ENCODE results near the gene ANKRD60.

Gene ANKRD60

GRCh38 chr20:58242824-58243223 lies 14.4 kb upstream of the ANKRD60 start:
- Histone ChIP-seq H3K4me2 (ENCODE audit: low read length) (no peak overlapping the region), H3K27me3 (ENCODE audit: control insufficient read depth, insufficient read depth, low read length) (no peaks in the 10 kb centered on the region), H3K4me1 (peaks cover 4% of the 10 kb centered on the region), H3K27ac (no peak overlapping the region), H3K79me2 (no peaks in the 10 kb centered on the region), H3K9me3 (ENCODE audit: control insufficient read depth, low read length) (no peaks in the 10 kb centered on the region), H3K4me3 (ENCODE audit: low read depth, low read length) (no peak overlapping the region), H3K36me3 (ENCODE audit: control insufficient read depth, insufficient read depth, low read length) (no peaks in the 10 kb centered on the region), H2AFZ (no peak overlapping the region), H3K9ac (no peak overlapping the region)
- TF ChIP-seq CTCF (IDR thresholded peaks at IDR 0.05): no peak

- no peaks in the 10 kb centered on the region for H3K9me3 ChIP-seq (ENCODE audit: control insufficient read depth, low read length)
- no peak overlapping the region for H3K4me3 ChIP-seq (ENCODE audit: low read depth, low read length)
- no peak overlapping the region for H2AFZ ChIP-seq
- H3K79me2 ChIP-seq: no peaks in the 10 kb centered on the region
- no peaks in the 10 kb centered on the region for H3K36me3 ChIP-seq (ENCODE audit: control insufficient read depth, insufficient read depth, low read length)
- TF ChIP-seq CTCF (IDR thresholded peaks at IDR 0.05): no peak
- H3K27ac ChIP-seq: no peak overlapping the region
- no peak overlapping the region for H3K4me2 ChIP-seq (ENCODE audit: low read length)
- H3K27me3 ChIP-seq (ENCODE audit: control insufficient read depth, insufficient read depth, low read length): no peaks in the 10 kb centered on the region
- peaks cover 4% of the 10 kb centered on the region for H3K4me1 ChIP-seq
- H3K9ac ChIP-seq: no peak overlapping the region
These were observed 13.5 kb upstream of the ANKRD60 start for GRCh38 chr20:58241766-58242465.

GRCh38 chr20:58240471-58240870 lies 12.0 kb upstream of the ANKRD60 start:
- no peaks in the 10 kb centered on the region for H3K27me3 ChIP-seq (ENCODE audit: control insufficient read depth, insufficient read depth, low read length)
- no peak overlapping the region for H3K9ac ChIP-seq
- no peaks in the 10 kb centered on the region for H3K9me3 ChIP-seq (ENCODE audit: control insufficient read depth, low read length)
- H3K4me1 ChIP-seq: peaks cover 4% of the 10 kb centered on the region
- no peak for TF ChIP-seq CTCF (IDR thresholded peaks at IDR 0.05)
- no peaks in the 10 kb centered on the region for H3K79me2 ChIP-seq
- H3K4me3 ChIP-seq (ENCODE audit: low read depth, low read length): no peak overlapping the region
- no peak overlapping the region for H2AFZ ChIP-seq
- no peak overlapping the region for H3K27ac ChIP-seq
- H3K4me2 ChIP-seq (ENCODE audit: low read length): no peak overlapping the region
- H3K36me3 ChIP-seq (ENCODE audit: control insufficient read depth, insufficient read depth, low read length): no peaks in the 10 kb centered on the region

GRCh38 chr20:58239216-58239615 lies 10.8 kb upstream of the ANKRD60 start:
- H3K9me3 ChIP-seq (ENCODE audit: control insufficient read depth, low read length): no peaks in the 10 kb centered on the region
- peak overlapping the region; percentile 14 for H2AFZ ChIP-seq
- H3K79me2 ChIP-seq: no peaks in the 10 kb centered on the region
- H3K9ac ChIP-seq: no peak overlapping the region
- H3K4me1 ChIP-seq: peaks cover 4% of the 10 kb centered on the region
- no peak for TF ChIP-seq CTCF (IDR thresholded peaks at IDR 0.05)
- H3K4me3 ChIP-seq (ENCODE audit: low read depth, low read length): no peak overlapping the region
- H3K27ac ChIP-seq: no peak overlapping the region
- H3K4me2 ChIP-seq (ENCODE audit: low read length): no peak overlapping the region
- no peaks in the 10 kb centered on the region for H3K27me3 ChIP-seq (ENCODE audit: control insufficient read depth, insufficient read depth, low read length)
- no peaks in the 10 kb centered on the region for H3K36me3 ChIP-seq (ENCODE audit: control insufficient read depth, insufficient read depth, low read length)

GRCh38 chr20:58238490-58238889 lies 10.0 kb upstream of the ANKRD60 start:
- Histone ChIP-seq H2AFZ (no peak overlapping the region), H3K27ac (no peak overlapping the region), H3K4me1 (peaks cover 4% of the 10 kb centered on the region), H3K4me2 (ENCODE audit: low read length) (no peak overlapping the region), H3K36me3 (ENCODE audit: control insufficient read depth, insufficient read depth, low read length) (no peaks in the 10 kb centered on the region), H3K4me3 (ENCODE audit: low read depth, low read length) (no peak overlapping the region), H3K9ac (no peak overlapping the region), H3K79me2 (no peaks in the 10 kb centered on the region), H3K27me3 (ENCODE audit: control insufficient read depth, insufficient read depth, low read length) (no peaks in the 10 kb centered on the region), H3K9me3 (ENCODE audit: control insufficient read depth, low read length) (no peaks in the 10 kb centered on the region)
- TF ChIP-seq CTCF (IDR thresholded peaks at IDR 0.05): no peak
